HuH-7.5 (cell line): ENCODE measurements around the gene TAB2.
"Not testable (repeated sequence)": the region's sequence is repeated elsewhere in the genome, so short reads cannot be mapped to it uniquely, and the experiment has no call there.

ENCODE experiments used
- DNase-seq: peaks from one replicate; pipeline ENCODE4 v3.0.0; 2011; ENCODE audit warnings: low spot score

Gene TAB2

DNA sequence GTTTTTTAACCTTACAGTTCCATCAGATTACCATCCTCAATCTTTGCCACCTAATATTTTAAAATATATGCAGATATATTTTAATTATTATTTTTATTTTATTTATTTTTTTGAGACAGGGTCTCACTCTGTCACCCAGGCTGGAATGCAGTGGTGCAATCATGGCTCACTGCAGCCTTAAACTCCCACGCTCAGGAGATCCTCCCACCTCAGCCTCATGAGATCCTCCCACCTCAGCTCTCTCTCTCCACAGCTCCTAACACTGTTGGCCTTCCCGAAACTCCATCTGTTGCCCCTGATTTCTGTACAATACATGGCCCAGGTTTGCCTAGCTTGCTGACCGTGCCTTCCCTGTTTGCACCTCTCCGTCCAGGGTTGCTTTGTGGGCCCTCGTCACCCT lies 4.4 kb upstream of the TAB2 start:
- DNase-seq, result no peak

DNA sequence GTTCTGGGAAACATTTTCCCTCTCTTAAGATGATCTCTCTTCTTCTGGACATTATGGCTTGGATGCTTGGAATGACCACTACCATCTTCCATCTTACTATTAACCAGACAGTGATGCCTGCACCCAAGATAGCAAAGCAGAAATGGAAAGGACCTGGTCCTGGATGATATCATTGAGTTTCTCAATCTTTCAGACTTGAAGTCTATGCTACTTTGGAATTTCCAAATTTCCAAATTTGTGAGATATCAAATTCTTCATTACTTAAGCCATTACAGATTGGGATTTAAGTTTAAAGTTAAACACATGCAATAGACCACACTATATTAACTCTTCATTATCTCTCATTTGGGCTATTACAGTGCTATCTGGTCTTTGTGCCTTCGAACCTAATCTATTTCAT lies 3.7 kb upstream of the TAB2 start:
- DNase-seq, result no peak

DNA sequence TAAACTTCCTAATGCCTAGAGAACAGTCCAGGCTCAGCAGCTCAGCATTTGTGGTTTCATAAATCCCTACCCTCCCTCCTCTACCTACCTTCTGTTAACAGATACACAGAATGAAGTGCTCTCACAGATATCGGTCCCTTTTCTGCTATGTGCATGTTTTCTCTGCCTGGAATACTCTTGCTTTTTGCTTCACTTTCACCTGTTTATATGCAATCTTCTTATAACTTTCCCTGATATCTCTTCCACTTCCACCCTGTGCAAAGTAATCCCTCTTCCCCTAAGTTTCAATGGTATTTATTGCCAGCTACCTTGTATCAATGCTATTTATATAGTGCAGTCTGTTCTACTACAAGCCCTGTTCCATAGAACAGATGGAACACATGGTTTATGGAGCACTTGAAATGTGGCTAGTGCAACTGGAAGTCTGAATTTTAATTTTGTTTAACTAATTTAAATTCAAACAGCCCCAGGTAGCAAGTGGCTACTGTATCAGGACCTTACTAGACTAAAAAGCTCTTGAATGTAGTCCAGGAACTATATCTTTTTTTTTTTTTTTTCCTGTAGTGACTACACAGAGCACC lies 3.1 kb upstream of the TAB2 start:
- no peak for DNase-seq

DNA sequence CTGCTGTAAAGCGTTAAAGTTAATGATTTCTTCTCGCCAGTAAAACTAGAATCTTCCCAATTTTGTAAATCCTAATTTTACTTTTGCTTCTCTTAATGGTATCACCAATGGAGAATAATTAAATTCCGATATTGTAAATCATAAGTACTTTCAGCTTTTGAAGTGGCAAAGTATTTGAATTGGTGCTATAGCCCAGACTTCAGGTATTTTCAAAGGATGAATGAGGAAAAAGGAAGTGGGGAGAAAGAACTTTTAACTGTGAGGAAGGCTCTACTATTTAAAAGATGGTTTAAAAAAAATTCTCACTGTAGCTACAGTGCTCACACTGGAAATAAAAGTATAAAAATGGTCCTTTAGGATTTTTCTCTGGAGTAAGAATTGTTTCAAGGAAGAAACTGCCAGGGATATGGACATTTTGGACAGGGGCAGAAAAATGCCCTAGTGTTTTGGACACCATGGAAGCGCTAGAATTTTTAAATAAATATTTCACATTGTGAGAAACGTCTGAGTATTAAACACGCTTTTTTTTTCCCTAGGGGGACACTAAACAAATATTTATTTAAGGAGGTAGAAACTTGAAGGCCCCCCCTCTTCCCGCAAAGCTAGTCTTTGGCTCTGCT lies 1.3 kb upstream of the TAB2 start:
- DNase-seq, result no peak

DNA sequence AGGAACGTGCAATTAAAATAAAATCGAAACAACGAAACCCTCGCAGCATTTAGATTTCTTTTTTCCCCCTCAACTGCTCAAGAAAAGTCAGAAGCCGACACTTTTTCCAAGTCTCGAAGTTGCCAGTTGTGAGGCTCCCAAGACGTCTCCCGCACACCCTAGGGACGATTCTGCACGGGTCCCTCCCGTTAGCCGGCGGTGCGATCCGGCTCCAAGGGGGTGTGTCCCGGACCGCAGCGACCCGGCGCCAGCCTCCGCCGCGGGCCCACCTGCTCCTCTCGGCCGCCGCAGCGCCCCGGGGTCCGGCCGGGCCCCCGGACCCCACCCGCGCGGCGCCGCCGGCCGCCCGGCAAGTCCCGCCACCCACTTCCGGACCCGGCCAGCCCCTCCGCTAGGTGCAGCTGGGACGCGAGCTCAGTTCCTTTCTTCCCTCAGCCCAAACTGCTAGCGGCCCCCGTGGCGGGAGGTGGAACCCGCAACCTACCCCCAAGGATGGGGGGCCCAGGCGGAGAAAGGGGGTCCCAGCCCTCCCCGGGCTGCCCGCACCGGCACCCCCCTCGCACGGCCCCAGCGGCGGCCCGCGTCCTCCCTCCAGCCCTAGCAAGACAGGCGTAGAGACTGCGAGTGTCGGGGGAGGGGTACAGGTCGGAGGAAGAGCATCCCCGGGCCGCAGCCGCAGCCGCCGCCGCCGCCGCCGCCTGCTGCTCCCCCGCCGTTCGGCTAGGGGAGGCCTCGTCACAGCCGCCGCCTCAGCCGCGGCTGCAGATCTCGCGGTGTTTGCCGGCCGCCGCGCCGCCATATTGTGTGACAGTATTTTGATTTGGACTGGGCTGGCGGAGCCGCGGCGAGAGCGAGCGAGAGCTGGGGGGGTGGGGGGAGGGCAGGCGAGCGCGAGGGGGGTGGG lies 520 bp upstream of the TAB2 start:
- DNase-seq, result peak; percentile 73

DNA sequence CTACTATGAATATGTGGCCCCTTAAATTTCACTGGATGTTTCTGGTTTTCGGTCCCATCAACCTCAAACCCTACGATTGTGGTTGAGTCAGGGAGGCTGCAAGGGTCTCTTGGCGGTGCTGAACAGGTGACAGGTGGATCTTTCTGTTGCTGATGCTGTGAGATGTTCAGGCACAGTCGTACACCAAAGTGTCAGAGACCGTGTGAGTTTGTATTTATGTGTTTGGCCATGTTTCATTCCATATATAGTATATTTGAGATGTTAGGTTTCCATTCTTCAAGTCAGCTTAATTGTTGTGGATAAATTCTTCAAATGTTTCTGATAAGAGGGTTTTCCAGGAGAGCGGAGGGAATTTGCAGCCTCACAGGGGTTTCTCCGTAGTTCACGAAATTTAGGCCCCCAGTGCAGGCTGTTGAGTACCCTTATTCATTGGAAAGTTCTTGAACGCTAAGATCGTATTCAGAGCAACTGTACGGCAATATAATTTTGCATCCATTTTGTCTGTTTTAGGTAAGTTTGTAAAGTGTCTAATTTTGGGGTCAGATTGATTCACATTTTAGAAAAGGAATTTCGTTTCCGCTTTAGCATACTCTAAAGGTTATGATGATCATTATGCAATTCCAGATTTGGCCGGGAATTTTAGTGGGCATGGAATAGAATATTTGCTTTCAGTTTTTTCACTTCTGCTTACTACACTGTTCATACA lies 1.2 kb downstream of the TAB2 start:
- DNase-seq, result no peak

DNA sequence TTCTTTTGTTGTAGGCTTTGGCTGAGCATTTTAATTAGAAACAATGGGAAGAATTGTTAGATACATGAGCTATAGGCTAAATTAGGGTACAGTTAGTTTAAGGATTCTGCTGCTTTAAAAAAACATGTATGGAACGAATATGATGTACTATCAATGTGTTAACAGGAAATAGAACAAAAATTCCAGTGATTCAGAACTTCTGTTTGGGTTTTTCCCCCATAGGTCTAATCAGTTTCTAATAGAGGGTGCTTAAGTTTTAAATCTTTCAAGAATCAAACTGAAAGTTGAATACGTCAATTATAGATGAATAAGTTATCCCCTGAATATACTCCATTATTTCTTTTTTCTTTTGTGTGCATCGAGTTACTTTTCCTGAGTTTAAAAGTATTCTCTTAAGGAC lies 1.9 kb downstream of the TAB2 start:
- DNase-seq, result no peak

DNA sequence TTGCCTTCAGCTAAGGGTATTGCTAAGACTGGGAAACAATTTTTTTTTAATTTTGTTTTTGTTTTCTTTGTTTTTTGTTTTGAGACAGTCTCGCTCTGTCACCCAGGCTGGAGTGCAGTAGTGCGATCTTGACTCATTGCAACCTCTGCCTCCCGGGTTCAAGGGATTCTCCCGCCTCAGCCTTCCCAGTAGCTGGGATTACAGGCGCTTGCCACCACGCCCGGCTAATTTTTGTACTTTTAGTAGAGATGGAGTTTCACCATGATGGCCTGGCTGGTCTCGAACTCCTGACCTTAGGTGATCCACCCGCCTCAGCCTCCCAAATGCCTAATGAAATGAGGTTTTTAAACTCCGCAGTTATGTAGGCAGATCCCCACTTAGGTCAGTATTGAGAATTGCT lies 2.5 kb downstream of the TAB2 start:
- DNase-seq, result not testable (repeated sequence)

DNA sequence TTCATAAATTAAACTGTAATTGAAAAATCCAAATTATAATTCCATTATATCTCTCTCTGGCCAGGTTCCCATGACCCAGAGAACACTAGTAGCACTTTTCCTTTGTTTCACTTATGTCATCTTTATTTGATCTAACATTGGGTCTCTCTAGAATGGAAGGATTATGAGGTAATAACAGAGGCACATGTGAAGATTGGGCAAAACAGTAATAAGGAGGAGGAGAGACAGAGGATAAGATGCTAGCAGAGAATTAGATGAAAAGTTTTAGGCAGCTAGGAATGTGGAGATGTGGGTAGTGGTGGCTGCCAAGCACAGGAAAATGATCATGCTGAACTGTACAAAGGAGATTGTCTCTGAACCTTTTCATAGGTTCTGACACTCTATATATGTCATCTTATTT lies 3.3 kb downstream of the TAB2 start:
- no peak for DNase-seq

DNA sequence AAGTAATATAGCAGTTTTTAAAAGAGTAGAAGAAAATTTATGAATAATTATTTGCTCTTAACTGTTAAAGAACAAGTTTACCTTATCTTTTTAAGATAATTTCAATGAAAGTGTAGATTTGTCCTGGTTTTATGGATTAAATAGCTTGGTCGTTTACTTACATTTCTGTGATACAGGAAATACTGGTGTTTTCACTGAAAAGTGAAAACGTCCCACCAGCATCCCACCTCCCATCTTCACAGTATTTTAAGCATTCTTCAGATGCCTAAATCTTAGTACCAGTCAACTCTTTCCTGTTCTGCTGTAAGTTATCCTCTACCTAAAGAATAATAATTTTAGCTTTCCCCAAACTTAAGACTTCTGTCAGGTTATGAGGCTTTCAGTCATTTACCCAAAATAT lies 5.8 kb downstream of the TAB2 start:
- no peak for DNase-seq

DNA sequence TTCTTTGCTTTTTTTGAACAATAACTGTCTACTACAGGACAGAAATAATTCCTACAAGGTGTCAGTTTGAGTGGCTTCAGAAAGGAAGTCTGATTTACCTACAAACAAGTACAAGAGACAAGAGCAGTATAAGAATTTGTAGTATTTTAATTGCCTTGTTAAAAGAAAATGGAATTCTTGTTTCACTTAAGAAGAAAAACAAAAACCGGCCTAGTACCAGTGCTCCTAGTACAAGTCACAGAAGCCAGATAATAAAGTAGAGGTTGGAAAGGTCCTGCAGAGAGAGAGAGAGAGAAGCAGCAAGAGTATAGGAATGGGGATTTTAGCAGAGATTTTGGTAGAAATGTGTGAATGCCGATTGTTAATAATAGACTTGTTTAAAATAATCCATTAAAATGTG lies 6.4 kb downstream of the TAB2 start:
- no peak for DNase-seq

DNA sequence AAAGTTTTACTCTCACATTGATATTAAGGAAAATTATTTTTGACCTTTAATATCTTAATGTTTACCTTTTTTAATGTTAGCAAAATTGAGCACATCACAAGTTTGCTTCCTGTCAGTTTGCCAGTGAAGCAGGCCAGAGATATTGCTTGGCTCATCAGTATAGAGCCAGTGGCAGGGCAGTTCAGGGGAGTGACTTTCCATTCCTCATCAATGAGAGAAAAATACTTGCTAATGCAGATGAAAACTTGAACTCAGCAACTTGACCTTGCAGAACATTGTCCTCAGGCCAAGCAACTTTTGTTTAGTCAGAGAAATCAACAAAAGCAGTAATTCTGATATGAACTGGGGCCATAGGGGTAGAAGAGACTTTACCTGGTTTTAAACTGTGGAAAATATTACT lies 6.9 kb downstream of the TAB2 start:
- no peak for DNase-seq

DNA sequence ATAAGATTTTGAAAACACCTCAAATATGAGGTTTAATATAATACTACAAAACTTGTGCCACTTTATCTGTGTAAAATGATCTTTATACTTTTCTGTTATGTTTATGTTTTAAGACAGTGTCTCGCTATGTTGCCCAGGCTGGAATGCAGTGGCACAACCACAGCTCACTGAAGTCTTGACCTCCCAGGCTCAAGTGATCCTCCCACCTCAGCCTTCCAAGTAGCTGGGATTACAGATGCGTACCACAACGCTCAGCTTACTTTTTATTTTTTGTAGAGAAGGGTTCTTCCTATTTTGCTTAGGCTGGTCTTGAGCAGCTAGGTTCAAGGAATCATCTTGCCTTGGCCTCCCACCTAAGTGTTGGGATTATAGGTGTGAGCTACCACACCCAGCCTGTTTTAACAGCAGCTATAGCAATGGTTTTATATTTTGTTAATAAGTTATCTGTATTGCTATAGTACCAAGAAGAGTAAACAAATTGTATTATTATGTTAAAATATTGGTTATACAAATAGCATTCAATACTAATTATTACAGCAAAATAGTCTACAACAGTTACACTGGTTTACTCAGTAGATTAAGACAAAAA lies 8.2 kb downstream of the TAB2 start:
- no peak for DNase-seq

DNA sequence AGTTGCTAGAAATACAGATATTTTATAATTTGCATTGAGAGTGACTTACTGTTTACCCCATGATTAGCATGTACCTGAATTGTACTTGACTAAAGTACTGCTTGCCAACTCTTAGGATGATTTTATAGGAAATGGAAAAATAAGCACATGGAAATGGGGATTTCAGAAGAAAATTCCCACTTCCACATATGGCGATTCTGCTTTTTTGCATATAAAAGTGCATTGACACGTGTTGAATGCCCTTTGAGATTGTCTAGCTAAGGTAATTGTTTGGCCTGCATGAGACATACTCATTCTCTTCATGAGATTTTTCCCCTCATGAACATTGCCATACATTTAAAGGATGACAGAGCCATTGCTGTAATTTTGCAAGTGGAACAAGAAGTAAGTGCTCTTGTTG lies 10.1 kb downstream of the TAB2 start:
- DNase-seq, result no peak

DNA sequence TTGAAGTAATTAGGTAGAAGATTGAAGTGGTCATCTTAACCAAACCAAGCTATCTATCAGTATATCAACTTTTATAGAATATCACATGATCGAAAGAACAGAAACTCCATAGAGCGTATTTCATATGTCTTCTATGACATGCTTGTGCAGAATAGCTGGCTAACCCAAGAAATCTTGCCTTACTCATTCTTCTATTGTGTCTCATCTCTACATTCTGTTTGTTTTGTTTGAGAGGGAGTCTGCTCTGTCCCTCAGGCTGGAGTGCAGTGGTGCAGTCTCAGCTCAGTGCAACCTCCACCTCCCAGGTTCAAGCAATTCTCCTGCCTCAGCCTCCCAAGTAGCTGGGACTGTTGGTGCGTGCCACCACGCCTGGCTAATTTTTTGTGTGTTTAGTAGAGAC lies 10.6 kb downstream of the TAB2 start:
- DNase-seq, result no peak

DNA sequence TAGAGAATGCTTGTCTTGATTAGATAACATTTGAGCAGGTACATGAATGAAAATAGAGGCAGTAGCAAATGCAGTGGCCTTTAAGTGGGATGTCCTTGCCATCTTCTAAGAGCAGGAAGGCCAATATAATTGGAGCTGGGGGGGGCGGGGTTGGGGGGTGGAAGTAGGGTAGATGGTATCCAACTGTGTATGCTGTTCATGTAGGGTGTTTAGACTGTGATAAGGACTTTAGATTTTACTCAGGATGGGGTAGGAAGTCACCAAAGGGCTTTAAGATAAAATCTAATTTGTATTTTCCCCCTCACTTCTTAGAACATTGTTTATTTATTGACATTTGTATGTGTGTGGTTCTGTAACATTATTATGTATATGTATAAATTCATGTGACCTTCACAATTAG lies 12.0 kb downstream of the TAB2 start:
- DNase-seq, result no peak

DNA sequence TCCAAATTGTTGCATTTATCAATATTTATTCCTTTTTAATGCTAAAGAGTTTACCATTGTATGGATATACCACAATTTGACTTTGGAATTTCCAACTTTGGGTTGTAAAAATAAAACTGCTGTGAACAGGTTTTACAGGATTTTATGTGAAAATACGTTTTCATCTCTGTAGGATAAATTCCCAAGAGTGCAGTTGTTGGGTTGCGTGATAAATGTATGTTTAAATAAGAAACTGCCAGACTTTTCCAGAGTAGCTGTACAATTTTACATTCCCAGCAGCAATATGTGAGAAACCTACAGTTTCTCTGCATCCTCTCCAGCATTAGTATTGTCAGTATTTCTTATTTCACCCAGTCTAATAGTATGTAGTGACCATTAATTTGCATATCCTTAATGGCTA lies 12.6 kb downstream of the TAB2 start:
- DNase-seq, result no peak

DNA sequence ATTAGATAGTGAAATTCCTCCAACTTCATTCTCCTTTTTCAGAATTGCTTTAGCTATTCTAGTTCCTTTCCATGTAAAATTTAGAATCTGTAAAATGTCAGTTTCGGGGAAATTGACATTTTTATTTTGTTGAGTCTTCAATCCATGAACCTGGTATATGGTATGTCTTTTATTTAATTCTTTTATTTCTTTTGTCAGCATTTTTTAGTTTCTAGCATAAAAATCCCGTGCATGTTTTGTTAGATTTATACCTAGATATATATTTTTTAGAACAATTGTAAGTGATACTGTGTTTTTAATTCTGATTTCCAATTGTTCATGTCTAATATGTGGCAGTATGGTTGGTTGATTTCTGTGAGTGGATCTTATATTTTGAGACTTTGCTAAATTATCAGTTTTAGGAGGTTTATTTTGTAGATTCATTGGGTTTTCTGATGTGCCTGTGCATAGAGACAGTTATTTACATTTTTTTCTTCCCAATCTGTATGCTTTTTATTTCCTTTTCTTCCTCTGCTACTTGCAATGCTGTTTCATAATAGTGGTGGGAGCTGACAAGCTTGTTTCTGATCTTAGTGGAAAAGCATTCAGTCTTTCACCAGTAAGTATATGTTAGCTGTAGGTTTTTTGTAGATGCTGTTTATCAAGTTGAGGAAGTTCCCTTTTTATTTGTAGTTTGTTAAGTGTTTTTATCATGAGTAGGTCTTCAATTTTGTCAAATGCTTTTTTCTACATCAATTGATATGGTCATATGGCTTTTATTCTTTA lies 13.7 kb downstream of the TAB2 start:
- DNase-seq, result no peak

DNA sequence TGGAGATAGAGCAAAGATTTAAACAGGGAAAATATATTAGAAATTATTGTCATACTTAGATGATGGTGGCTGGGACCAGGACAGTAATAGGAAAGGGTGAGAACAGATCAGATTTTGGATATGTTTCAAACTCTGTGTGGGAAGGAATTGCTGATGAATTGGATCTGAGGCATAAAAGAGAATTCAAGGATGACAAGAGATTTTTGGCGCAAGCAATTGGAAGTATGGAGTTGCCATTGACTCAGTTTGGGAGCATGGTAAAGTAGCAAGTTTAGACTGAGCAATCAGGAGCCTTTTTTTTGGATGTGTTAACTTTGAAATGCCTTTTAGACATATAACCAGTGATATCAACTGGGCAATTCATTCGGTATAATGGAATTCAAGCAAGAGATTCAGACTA lies 14.4 kb downstream of the TAB2 start:
- DNase-seq, result no peak

DNA sequence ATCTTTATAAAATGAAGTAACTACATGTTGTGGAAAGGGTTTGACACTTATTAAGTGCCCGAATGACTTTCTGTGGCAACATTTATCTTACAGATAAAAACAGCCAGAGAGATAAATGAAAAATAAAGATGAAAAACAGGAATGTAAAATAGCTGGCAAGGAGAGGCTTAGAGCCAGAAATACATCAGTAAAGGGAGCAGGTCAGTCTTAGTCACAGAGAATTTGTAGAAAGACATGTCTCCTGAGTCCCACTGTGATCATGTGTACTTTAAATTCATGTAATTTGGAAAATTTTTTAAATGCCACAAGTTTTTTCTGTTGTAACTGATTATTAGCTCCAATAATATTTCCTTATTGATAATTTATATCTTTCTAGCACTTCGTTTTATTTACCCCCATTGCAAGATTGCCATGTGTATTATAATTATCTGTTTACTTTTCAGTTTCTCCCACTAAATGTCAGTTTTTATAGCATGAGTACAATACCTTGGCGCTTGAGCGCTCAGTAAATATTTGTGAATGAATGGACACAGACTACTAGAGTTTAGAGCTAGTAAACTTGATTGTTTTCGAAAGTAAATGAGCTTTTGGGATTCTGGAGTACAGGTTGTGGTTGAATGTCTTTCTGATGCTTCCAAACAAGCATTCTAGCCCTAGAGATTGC lies 15.2 kb downstream of the TAB2 start:
- no peak for DNase-seq

DNA sequence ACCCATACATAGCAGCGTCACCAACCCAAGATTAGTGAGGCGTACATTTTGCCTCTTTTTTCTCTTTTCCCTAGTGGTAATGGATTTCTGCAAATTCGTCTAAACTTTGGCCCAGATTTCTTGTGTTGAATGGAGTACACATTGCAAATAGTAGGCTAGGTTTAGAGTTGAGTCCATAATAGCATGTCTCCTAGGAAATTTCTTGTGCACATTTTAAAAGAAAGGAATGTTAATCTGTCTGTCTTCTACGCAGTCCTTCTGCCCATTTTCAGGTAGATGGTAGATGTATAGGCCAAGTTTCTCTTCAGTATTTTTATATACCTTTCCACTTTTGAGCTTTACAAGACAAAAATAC lies 15.7 kb downstream of the TAB2 start:
- DNase-seq, result no peak
